IMR-90 (cell line): Measurements from ENCODE around the gene LIN28A. TPM values are rescaled to one million over a fixed set of nuclear protein-coding genes. Genes with fewer than 3 reads are reported as not detected.

Source experiments
- ATAC-seq: fragments of 200-7000 bp; cut with Tn5 transposase; 2 replicates; pipeline ENCODE4 v1.9.1; 2020; ENCODE audit warnings: low read depth, mild to moderate bottlenecking, moderate library complexity
- BruUV-seq: library from RNA; stranded (reverse); fragments of 400-500 nt; replicated peaks from 2 replicates; lab custom pipeline; 2021; lab: Mats Ljungman, UMichigan
- CTCF ChIA-PET: fragments of 300-600 bp; formaldehyde crosslinking; extraction: SDS; loops from one replicate; lab custom pipeline; 2021; ENCODE audit warnings: antibody characterized with exemption; lab: Yijun Ruan, JAX
- POLR2A ChIA-PET: fragments of 300-600 bp; sonication (Branson Sonifier 250); formaldehyde crosslinking; loops from one replicate; lab custom pipeline; 2022; ENCODE audit warnings: antibody characterized with exemption; ENCODE audit not compliant: unreplicated experiment; lab: Charles Lee
- DNase-seq: peaks from one replicate; pipeline ENCODE4 v3.0.0; 2013
- H2AFZ ChIP-seq: replicated peaks from 2 replicates; pipeline ENCODE3; 2013; ENCODE audit warnings: low read length, mild to moderate bottlenecking; ENCODE audit not compliant: poor library complexity
- H2AK5ac ChIP-seq: 2 replicates; pipeline ENCODE4 v1.6.1; 2013; ENCODE audit warnings: low read depth, low read length, inconsistent platforms
- H2AK9ac ChIP-seq: replicated peaks from 2 replicates; pipeline ENCODE3; 2013; ENCODE audit warnings: mild to moderate bottlenecking, low read depth, low read length, moderate library complexity; ENCODE audit not compliant: poor library complexity
- H2BK120ac ChIP-seq: 2 replicates; pipeline ENCODE4 v1.6.1; 2013; ENCODE audit warnings: low read depth, low read length, inconsistent platforms
- H2BK15ac ChIP-seq: 3 replicates; pipeline ENCODE4 v1.6.1; 2013; ENCODE audit warnings: low read depth, low read length, inconsistent platforms
- H2BK20ac ChIP-seq: 2 replicates; pipeline ENCODE4 v1.6.1; 2013; ENCODE audit warnings: low read depth, mild to moderate bottlenecking, inconsistent platforms, low read length, moderate library complexity
- H2BK5ac ChIP-seq: 2 replicates; pipeline ENCODE4 v1.6.1; 2013; ENCODE audit warnings: mild to moderate bottlenecking, low read depth, low read length, inconsistent platforms; ENCODE audit not compliant: poor library complexity, severe bottlenecking
- H3K14ac ChIP-seq: replicated peaks from 2 replicates; pipeline ENCODE4 v1.6.1; 2013; ENCODE audit warnings: low read depth, low read length, inconsistent platforms
- H3K18ac ChIP-seq: 2 replicates; pipeline ENCODE4 v1.6.1; 2013; ENCODE audit warnings: low read depth, low read length, control low read depth
- H3K23ac ChIP-seq: 2 replicates; pipeline ENCODE4 v1.6.1; 2013; ENCODE audit warnings: low read depth, low read length, inconsistent platforms
- H3K27ac ChIP-seq: 2 replicates; pipeline ENCODE4 v1.5.1; 2013; ENCODE audit warnings: mild to moderate bottlenecking, control low read depth, low read length; ENCODE audit not compliant: insufficient read depth
- H3K27me3 ChIP-seq: 2 replicates; pipeline ENCODE4 v1.6.1; 2013; ENCODE audit warnings: low read length; ENCODE audit not compliant: control insufficient read depth, insufficient read depth
- H3K36me3 ChIP-seq: 2 replicates; pipeline ENCODE4 v1.6.1; 2013; ENCODE audit warnings: low read length, mixed read lengths; ENCODE audit not compliant: control insufficient read depth, insufficient read depth
- H3K4ac ChIP-seq: 2 replicates; pipeline ENCODE4 v1.6.1; 2013; ENCODE audit warnings: low read depth, low read length, inconsistent platforms
- H3K4me1 ChIP-seq: 2 replicates; pipeline ENCODE4 v1.6.1; 2013; ENCODE audit warnings: low read length, mixed read lengths; ENCODE audit not compliant: control insufficient read depth, insufficient read depth
- H3K4me2 ChIP-seq: 2 replicates; pipeline ENCODE4 v1.6.1; 2013; ENCODE audit warnings: low read depth, mild to moderate bottlenecking, control low read depth, low read length, moderate library complexity
- H3K4me3 ChIP-seq: 2 replicates; pipeline ENCODE4 v1.5.1; 2013; ENCODE audit warnings: low read depth, mild to moderate bottlenecking, control low read depth, low read length, moderate library complexity; ENCODE audit not compliant: insufficient read depth
- H3K56ac ChIP-seq: 2 replicates; pipeline ENCODE4 v1.6.1; 2013; ENCODE audit warnings: low read length, inconsistent platforms; ENCODE audit not compliant: insufficient read depth; ENCODE audit errors: extremely low read depth
- H3K79me1 ChIP-seq, 2 experiments: 2 replicates each; pipeline ENCODE4 v1.6.1; 2013; ENCODE audit warnings: low read length in 2 of 2, inconsistent platforms in 1 of 2, low read depth in 1 of 2
- H3K9ac ChIP-seq: 2 replicates; pipeline ENCODE4 v1.6.1; 2013; ENCODE audit warnings: low read depth, low read length, control low read depth
- H3K9me1 ChIP-seq: 2 replicates; pipeline ENCODE4 v1.6.1; 2013; ENCODE audit warnings: low read length, inconsistent platforms; ENCODE audit not compliant: insufficient read depth
- H3K9me3 ChIP-seq: 2 replicates; pipeline ENCODE4 v1.6.1; 2013; ENCODE audit warnings: low read length; ENCODE audit not compliant: control insufficient read depth, insufficient read depth
- H4K20me1 ChIP-seq: 2 replicates; pipeline ENCODE4 v1.6.1; 2013; ENCODE audit warnings: low read length, inconsistent platforms; ENCODE audit not compliant: insufficient read depth
- H4K5ac ChIP-seq: 2 replicates; pipeline ENCODE4 v1.6.1; 2013; ENCODE audit warnings: mild to moderate bottlenecking, low read depth, low read length, control low read depth
- H4K8ac ChIP-seq, 2 experiments: 2 replicates each; pipeline ENCODE4 v1.6.1; 2013; ENCODE audit warnings: low read depth in 2 of 2, low read length in 2 of 2, control low read depth in 1 of 2, inconsistent platforms in 1 of 2
- H4K91ac ChIP-seq: 2 replicates; pipeline ENCODE4 v1.6.1; 2013; ENCODE audit warnings: low read depth, low read length, inconsistent platforms; ENCODE audit not compliant: insufficient read depth
- BHLHE40 ChIP-seq: fragments of 150-350 bp; IDR thresholded peaks from 2 replicates; pipeline ENCODE4 v1.6.1; 2016; ENCODE audit warnings: mild to moderate bottlenecking, low read depth, low read length
- CEBPB ChIP-seq: IDR thresholded peaks from 2 replicates; pipeline ENCODE4 v1.6.1; 2012; ENCODE audit warnings: low read depth, low read length, improper control_type of control experiment
- CHD1 ChIP-seq: IDR thresholded peaks from 2 replicates; pipeline ENCODE4 v1.6.1; 2012; ENCODE audit warnings: low read depth, low read length, improper control_type of control experiment
- CTCF ChIP-seq: conservative IDR thresholded peaks from 2 replicates; pipeline ENCODE4 v1.5.1; 2012; ENCODE audit warnings: mild to moderate bottlenecking, low read depth, low read length, improper control_type of control experiment
- ELK1 ChIP-seq: fragments of 150-350 bp; IDR thresholded peaks from 2 replicates; pipeline ENCODE4 v1.6.1; 2016; ENCODE audit warnings: low read depth, mild to moderate bottlenecking, low read length, moderate library complexity, borderline replicate concordance
- FOS ChIP-seq: fragments of 150-350 bp; IDR thresholded peaks from 2 replicates; pipeline ENCODE4 v1.6.1; 2016; ENCODE audit warnings: low read depth, low read length
- MAFK ChIP-seq: IDR thresholded peaks from 2 replicates; pipeline ENCODE4 v1.6.1; 2012; ENCODE audit warnings: low read depth, low read length, improper control_type of control experiment
- MAZ ChIP-seq: IDR thresholded peaks from 2 replicates; pipeline ENCODE4 v1.6.1; 2012; ENCODE audit warnings: low read depth, mild to moderate bottlenecking, low read length, improper control_type of control experiment, moderate library complexity, borderline replicate concordance
- MXI1 ChIP-seq: IDR thresholded peaks from 2 replicates; pipeline ENCODE4 v1.6.1; 2012; ENCODE audit warnings: low read depth, mild to moderate bottlenecking, low read length, moderate library complexity, borderline replicate concordance
- NFE2L2 ChIP-seq: fragments of 150-350 bp; IDR thresholded peaks from 2 replicates; pipeline ENCODE4 v1.6.1; 2016; ENCODE audit warnings: low read depth, mild to moderate bottlenecking, low read length
- POLR2A ChIP-seq: IDR thresholded peaks from 2 replicates; pipeline ENCODE4 v1.6.1; 2012; ENCODE audit warnings: mild to moderate bottlenecking, low read depth, low read length
- RAD21 ChIP-seq: IDR thresholded peaks from 2 replicates; pipeline ENCODE4 v1.6.1; 2012; ENCODE audit warnings: low read length, improper control_type of control experiment
- RCOR1 ChIP-seq: IDR thresholded peaks from 2 replicates; pipeline ENCODE4 v1.6.1; 2012; ENCODE audit warnings: mild to moderate bottlenecking, low read length, improper control_type of control experiment; ENCODE audit not compliant: insufficient replicate concordance
- RFX5 ChIP-seq: IDR thresholded peaks from 2 replicates; pipeline ENCODE4 v1.8.0; 2012; ENCODE audit warnings: low read depth, mild to moderate bottlenecking, low read length, moderate library complexity
- SMC3 ChIP-seq: fragments of 150-350 bp; IDR thresholded peaks from 2 replicates; pipeline ENCODE4 v1.6.1; 2016; ENCODE audit warnings: low read depth, mild to moderate bottlenecking, antibody characterized with exemption, low read length, moderate library complexity
- USF2 ChIP-seq: fragments of 150-350 bp; IDR thresholded peaks from 2 replicates; pipeline ENCODE4 v1.6.1; 2017; ENCODE audit warnings: mild to moderate bottlenecking, antibody characterized with exemption, low read length, low read depth
- WGBS, 2 experiments: methylation state at CpG; one replicate each; pipeline versions ENCODE4 v1.1.5 to v1.1.7; 2013; ENCODE audit warnings: missing lambda C conversion rate in 2 of 2; ENCODE audit not compliant: insufficient read length in 1 of 2; ENCODE audit errors: extremely low coverage in 2 of 2; 5-methylcytosine and 5-hydroxymethylcytosine counted together
- dilution Hi-C: fragments of 300-500 bp; cut with HindIII; formaldehyde crosslinking; loops from one replicate; pipeline ENCODE4 v1.14.3; 2018; ENCODE audit warnings: low sequenced_read_pairs; ENCODE audit not compliant: unreplicated experiment
- in situ Hi-C: fragments of 300-500 bp; cut with MboI; formaldehyde crosslinking; loops from 3 replicates; pipeline ENCODE4 v1.14.3; 2019; ENCODE audit warnings: low sequenced_read_pairs, inconsistent platforms, mixed read lengths
- intact Hi-C: fragments of 100-400 bp; cut with micrococcal nuclease; formaldehyde crosslinking; loops from 2 replicates; pipeline ENCODE4 v1.10.0; 2022
- polyA plus RNA-seq, 3 experiments: library from polyadenylated mRNA; depleted of rRNA; stranded (reverse); fragments of >200 nt; gene quantifications; 2 replicates each; pipeline ENCODE4 v1.2.3, GENCODE V29; 2012; ENCODE audit warnings: low replicate concordance in 1 of 3
- total RNA-seq: library from RNA; depleted of rRNA; stranded (reverse); fragments of >200 nt; gene quantifications from 2 replicates; pipeline ENCODE4 v1.2.3, GENCODE V29; 2012

LIN28A gene
- total and polyA plus RNA-seq, 2 of the 4 experiments (the other 2 are of a cell fraction) = not detected

- POLR2A ChIA-PET = no interaction called here
- no peaks in the 10 kb centered on the region for H3K79me1 ChIP-seq
- H3K18ac ChIP-seq = no peak overlapping the region
- peak overlapping the region; percentile 60 for H2AK9ac ChIP-seq
- dilution Hi-C loops = no loop called here
- H3K4me1 ChIP-seq = peaks cover 2% of the 10 kb centered on the region
- H3K4ac ChIP-seq = no peak overlapping the region
- peaks cover 2% of the 10 kb centered on the region; the same call in 1 of the 2 replicates for H3K27me3 ChIP-seq
- H3K4me3 ChIP-seq = no peak overlapping the region
- WGBS, 2 experiments = no CpG with 5 or more reads among the region's 7 CpGs
- no peak for ATAC-seq
- H3K56ac ChIP-seq = no peak overlapping the region
- no peak overlapping the region for H2BK5ac ChIP-seq
- H2BK120ac ChIP-seq = no peak overlapping the region
- H3K4me2 ChIP-seq = no peak overlapping the region
- no peaks in the 10 kb centered on the region for H3K36me3 ChIP-seq
- no peak overlapping the region for H3K27ac ChIP-seq
- intact Hi-C loops = no loop called here
- H2AK5ac ChIP-seq = no peak overlapping the region; the same call in 1 of the 2 replicates
- H3K9ac ChIP-seq = no peak overlapping the region
- TF ChIP-seq CTCF (no peak), BHLHE40 (no peak), ELK1 (no peak), CHD1 (no peak), FOS (no peak), MXI1 (no peak), RAD21 (no peak), CEBPB (no peak), USF2 (no peak), NFE2L2 (no peak), MAFK (no peak), RCOR1 (no peak), SMC3 (no peak), RFX5 (no peak), MAZ (no peak), POLR2A (no peak)
- BruUV-seq = no TSS peak
- H2BK15ac ChIP-seq = no peak overlapping the region
- no peaks in the 10 kb centered on the region for H3K9me3 ChIP-seq
- H4K20me1 ChIP-seq = no peaks in the 10 kb centered on the region
- no peak overlapping the region for H4K5ac ChIP-seq
- no peaks in the 10 kb centered on the region for H3K9me1 ChIP-seq
- CTCF ChIA-PET = no interaction called here
- H4K91ac ChIP-seq = no peak overlapping the region
- peak; percentile 41 for DNase-seq
- H4K8ac ChIP-seq = no peak overlapping the region
- H3K23ac ChIP-seq = no peak overlapping the region
- no peak overlapping the region for H2AFZ ChIP-seq
- H3K14ac ChIP-seq = no peak overlapping the region
- no peak overlapping the region for H2BK20ac ChIP-seq
- in situ Hi-C loops = no loop called here
Measured at GRCh38 chr1:26388791-26389445, 21.7 kb upstream of the LIN28A start.
